M059J (cell line): Measurements from ENCODE around the gene APLF. TPM values are rescaled to one million over a fixed set of nuclear protein-coding genes. Genes with fewer than 3 reads are reported as not detected.
A peak's percentile ranks its signal among the peaks of the same experiment; 100 is the strongest.
"Not testable (repeated sequence)": the region's sequence is repeated elsewhere in the genome, so short reads cannot be mapped to it uniquely, and the experiment has no call there.

Source experiments
- DNase-seq: peaks from one replicate; pipeline ENCODE4 v3.0.0-alpha.2; 2012; ENCODE audit warnings: low read depth
- total RNA-seq: library from RNA; depleted of rRNA; stranded (reverse); fragments of >200 nt; shearing (Covaris generic); gene quantifications from 2 replicates; pipeline ENCODE4 v1.2.3, GENCODE V29; 2014

The APLF gene
- total RNA-seq, 1 experiment from 2014 or later: 2.6 TPM

DNA sequence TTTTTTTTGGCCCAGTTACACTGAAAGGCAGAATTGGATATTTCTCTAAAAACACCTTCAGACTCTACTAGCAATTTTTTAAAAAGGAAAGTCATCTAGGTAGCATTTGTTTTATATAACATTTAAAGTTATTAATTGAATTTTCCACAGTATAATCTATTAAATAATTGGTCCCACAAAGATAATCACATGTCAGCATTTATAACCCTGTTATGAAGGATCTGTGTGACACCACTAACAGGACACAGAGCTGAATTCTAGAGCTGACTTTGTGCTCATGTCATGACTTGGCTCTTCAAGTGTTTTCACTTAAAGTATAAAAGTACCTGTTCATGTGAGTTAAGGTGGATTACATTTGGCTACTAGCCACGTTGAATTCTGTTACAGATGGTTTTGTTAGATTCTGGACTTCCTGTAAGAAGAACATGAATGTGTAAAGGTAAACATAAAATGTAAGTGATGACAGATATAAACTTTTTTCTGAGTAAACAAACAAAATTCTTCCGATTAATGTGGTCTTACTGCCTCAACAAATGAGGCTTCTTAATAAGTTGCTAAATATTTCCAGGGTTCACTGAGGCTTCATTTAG is 106.9 kb downstream of the APLF start:
- no peak for DNase-seq

DNA sequence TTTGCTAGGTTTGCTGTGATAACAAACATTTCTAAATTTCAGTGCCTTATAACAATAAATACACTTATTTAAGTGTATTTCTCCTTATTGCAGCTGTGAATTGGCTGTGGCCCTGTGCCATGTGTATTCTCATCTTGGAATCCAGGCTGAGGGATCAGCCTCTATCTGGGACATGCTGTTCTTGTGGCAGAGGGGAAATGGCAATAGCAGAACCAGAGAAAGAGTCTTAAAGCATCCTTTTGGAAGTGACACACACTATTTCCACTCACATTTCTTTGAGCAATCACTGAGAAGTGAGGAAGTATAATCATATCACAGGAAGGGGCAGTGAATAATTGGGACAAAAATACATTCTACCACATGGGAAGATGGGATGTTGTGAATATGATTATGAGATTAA is 109.8 kb downstream of the APLF start:
- DNase-seq: no peak

DNA sequence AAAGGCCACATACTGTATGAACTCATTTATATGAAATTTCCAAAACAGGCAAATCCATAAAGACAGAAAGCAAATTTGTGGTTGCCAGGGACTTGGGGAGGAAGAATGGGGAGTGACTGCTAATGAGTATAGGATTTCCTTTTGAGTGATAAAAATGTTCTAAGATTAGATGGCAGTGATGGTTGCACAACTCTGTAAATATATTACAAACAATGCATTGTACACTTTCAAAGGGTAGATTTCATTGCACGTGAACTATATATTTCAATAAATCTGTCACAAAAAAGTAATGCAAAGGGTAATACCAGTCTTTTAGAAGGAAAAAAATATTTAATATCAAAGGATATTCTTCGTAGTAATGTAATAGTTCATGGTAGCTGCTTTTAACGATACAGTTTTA is 112.3 kb downstream of the APLF start:
- no peak for DNase-seq

DNA sequence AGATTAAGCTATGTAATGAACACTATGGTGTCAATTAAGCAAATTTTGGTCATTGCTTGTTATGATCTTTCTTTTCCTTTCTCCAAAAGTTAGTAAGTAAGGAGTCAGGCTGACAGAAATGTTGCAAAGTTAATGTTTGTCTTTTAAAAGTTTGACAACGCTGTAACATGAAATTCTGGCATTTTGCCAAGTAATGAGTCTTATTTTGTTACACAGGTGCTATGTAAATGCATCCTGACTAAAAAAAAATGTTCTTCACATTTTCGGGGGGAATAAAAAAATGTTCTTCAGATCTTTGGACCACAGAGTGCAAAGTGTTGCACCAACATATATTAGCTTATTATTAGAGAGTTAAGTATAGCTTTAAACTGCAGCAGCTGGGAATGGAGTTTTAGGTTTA is 121.2 kb downstream of the APLF start:
- DNase-seq: no peak

DNA sequence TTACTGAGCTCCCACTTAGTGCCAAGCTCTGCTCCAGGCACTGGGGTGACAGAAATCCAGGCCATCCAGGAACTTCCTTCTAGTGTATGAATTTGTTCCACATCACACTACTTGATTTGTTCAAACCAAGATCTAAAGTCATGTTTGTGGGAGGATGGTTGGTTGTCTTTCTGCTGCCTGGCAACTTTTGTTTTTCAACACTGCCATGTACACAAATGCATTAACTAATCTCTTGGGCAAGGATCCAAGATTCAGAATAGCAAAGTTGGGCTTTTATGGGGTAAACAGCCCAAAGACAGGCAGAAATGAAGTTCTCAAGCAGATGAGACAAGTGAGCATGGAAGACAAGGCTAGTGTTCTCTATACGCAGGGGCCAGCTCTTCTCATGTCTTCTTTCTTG is 122.6 kb downstream of the APLF start:
- DNase-seq: peak; percentile 7

DNA sequence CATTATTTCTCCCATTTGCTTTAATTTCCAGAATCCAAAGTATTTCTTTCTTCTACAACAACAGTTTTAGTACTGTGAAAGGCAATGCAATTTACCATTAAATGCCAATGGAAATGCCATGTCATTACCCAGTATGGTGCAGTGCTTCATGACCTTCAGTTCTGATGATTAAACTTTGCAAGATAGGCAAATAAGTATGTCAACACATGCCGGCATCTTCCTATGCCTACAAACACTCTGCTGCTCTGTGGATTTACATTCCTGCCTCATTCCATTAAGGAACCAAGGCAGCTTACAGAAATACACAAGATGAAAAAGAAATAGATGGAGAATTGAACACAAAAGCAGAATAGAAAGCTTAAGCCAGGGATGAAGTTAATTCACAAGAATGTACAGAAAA is 123.3 kb downstream of the APLF start:
- no peak for DNase-seq

DNA sequence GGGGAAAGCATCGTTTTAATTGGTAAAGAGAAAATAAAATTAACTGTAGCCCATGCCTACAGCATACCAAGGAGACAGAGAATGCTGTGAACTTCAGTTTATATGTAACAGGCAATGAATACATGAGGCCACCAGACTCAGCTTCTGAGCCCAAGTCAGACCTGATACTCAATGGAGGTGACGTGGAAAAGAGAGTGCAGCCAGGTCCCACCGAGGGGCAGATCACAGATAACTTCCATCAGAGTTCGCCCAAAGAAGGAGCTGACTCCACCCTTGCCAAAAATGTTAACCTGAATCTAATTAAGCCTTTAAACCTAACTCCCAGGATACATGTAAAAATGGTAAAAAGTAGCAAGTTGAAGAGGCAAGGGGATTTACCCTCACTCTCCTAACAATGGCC is 123.8 kb downstream of the APLF start:
- no peak for DNase-seq

DNA sequence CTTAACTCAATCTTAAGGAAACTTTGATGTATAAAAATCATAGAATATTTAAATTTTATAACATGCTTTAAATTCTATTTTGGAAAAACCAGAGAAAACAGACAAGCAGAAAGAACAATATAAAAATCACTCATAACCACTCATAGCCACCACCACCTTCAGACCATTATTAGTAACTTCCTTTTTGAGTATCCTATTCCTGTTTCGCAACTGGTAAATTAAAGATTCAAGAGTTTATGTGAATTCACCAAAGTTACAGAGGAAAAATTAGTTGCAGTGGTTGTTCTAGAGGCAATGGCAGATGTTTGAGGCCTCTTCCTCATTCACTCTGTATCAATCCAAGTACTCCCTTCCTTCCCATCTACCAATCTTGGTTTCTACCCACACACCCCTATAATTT is 126.7 kb downstream of the APLF start:
- no peak for DNase-seq

DNA sequence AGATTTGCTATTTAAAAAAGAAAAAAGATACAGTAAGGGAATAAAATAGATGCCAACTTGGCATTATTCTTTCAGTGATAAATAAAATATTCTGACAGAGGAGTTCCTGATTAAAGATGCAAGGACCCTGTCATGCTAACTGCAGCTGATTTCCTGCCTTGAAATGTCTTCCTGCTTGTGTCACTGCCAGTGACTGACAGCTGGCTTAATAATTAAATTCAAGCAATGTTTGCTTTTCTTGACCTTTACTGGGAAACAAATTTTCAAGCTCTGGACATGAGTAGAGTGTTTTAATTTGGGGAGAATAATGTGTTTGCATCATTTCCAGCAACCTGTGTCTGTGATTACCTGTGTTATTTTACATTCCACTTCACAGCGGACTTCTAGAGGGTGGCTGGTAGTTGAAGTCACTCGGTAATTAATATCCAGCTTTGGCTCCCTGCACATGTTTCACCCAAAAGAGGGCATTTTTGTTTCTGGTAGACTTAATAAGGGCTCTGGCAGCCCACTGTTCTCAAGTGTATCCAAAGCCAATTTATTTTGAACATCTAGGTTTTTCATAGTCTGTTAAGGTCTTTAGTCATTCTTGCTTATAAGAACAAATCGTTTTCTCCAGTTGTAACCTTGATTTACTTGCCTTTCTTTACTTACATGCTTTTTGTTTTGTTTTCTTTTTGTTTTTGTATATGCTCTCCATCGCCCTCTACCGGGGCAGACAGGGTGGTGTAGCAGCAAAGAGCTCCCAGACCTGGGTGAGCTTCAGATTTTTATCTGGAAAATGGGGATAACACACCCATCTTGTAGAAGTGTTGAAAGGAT is 127.5 kb downstream of the APLF start:
- DNase-seq: peak; percentile 41

DNA sequence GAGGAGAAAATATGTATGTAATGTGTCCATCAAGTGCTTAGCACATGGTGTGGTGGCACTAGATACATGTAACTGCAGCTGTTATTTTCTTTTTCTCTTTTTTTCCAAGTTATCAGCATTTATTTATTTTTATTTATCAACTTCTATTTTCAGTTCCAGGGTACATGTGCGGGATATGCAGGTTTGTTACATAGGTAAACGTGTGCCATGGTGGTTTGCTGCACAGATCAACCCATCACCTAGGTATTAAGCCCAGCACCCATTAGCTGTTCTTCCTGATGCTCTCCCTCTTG is 128.1 kb downstream of the APLF start:
- not testable (repeated sequence) for DNase-seq

DNA sequence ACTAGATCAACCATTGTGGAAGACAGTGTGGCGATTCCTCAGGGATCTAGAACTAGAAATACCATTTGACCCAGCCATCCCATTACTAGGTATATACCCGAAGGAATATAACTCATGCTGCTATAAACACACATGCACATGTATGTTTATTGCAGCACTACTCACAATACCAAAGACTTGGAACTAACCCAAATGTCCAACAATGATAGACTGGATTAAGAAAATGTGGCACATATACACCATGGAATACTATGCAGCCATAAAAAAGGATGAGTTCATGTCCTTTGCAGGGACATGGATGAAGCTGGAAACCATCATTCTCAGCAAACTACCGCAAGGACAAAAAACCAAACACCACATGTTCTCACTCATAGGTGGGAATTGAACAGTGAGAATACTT is 133.1 kb downstream of the APLF start:
- DNase-seq: not testable (repeated sequence)

DNA sequence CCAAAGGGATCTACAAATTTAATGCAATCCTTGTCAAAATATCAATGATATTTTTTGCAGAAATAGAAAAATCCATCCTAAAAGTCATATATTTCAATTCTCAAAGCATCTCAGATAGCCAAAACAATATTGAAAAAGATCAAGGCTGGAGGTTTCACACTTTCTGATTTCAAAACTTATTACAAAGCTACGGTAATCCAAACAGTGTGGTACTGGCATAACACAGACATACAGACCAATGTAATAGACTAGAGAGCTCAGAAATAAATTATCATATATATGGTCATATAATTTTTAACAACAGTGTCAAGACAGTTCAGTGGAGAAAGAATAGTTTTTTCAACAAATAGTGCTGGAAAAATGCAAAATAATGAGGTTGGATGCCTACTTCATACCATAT is 135.7 kb downstream of the APLF start:
- DNase-seq: no peak

DNA sequence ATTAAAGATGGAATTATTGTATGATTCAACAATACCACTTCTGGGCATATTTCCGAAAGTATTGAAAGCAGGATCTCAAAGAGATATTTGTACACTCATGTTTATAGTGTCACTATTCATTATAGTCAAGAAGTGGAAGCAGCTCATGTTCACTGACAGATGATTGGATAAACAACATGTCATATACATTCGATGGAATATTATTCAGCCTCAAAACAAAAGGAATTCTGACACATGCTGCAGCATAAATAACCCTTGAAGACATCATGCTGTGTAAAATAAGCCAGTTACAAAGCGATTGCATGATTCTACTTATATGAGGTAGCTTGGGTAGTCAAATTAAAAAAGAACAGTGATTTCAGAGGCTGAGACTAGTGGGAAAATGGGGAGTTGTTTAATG is 136.7 kb downstream of the APLF start:
- no peak for DNase-seq

DNA sequence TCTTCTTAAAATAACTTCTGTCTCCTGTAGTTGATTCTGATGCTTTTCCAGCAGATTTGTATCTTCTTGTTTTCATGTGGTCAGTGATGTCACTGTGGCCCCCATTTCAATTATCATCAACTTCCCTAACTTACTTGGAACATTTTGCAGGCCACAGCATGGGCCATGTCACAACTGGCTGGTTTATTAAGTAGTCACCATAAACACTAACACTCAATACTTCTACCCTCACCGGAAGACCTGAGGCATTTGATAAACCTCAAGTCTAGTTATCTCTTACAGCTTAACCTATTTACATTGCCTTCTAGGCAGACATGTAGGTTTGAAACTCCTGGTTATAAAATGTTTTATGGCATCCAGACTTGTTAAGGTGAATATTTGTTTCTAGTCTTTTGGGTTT is 138.6 kb downstream of the APLF start:
- DNase-seq: no peak

DNA sequence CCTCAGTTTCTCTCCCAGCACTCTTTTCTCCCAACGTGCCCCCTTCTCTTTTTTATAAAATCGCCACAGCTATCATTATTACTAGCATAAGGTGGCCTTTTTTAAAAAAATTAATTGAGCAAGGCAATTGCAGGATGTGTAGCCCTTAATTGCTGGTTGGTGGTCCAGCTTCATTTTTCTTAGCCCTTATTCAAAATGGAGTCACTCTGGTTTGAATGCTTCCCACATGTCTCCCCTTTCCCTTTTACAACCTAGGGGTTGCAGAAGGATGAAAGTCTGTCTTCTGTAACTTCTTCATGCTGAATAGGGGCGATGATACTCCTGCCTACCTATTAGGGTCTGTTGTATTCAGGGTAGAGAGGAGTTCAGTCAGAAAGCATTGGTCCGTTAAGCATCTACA is 139.4 kb downstream of the APLF start:
- no peak for DNase-seq

DNA sequence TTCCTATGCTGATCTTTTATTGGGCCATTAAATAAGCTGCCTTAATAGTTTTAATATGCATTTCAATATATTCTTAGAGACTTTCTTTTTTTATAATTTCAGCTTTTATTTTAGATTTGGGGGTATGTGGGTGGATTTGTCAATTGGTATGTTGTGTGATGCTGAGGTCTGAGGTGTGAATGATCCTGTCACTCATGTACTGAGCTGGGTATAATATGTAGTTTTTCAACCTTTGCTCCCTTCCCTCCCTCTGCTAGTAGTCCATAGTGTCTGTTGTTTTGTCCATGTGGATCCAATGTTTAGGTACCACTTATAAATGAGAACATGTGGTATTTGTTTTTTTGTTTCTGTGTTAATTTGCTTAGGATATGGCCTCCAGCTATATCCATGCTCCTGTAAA is 140.5 kb downstream of the APLF start:
- DNase-seq: no peak

DNA sequence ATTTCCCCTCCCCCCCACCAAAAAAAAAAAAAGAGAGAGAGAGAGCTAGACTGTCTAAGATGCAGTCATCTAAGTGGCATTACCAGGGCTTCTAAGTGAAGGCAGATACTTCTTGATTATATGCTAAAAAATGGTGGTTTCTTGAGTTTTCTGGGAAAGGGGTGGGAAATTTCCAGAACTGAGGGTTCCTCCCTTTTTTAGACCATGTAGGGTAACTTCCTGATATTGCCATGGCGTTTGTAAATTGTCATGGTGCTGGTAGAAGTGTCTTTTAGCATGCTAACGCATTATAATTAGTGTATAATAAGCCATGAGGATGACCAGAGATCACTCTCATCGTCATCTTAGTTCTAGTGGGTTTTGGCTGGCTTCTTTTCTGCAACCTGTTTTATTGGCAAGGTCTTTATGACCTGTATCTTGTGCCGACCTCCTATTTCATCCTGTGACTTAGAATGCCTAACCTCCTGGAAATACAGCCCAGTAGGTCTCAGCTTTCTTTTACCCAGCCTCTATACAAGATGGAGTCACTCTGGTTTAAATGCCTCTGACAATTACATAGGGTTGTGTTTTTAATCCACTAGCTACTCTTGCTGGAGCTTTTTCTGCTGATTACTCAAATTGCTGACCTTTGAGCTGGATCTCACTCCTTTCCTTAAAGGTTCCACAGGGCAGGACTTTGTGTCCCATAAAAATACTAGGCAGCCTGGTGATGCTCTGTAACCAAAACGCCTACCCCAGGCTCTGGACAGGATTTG is 145.6 kb downstream of the APLF start:
- no peak for DNase-seq

DNA sequence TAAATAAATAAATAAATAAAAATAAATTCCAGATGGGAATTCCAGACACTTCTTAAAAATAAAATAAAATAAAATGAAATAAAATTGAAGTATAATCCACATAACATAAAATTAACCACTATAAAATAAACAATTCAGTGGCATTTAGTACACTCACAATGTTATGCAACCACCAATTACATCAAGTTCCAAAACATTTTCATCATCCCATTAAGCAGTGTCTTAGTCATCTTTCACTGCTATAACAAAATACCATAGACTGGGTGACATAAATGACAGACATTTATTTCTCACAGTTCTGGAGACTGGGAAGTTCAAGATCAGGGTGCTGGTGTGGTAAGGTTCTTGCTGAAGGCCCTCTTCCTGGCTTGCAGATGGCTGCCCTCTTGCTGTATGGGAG is 153.4 kb downstream of the APLF start:
- peak; percentile 11 for DNase-seq

DNA sequence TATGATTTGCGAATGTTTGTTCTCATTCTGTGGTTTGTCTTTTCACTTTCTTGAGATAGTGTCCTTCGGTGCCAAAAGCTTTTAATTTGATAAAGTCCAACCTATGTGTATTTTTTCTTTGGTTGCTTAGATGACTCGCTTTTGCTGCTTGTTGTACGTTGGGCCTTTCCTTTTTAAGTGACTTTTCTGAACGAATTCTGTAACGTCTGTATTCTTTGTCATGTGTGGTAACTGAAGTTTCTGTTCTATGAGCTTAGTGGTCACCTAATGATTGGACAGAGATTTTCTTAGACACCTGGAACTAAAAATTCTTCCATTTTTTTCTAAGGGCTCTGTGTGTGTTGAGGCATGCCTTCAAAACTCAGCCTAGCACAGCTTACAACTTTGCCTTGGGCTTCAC is 156.4 kb downstream of the APLF start:
- no peak for DNase-seq

DNA sequence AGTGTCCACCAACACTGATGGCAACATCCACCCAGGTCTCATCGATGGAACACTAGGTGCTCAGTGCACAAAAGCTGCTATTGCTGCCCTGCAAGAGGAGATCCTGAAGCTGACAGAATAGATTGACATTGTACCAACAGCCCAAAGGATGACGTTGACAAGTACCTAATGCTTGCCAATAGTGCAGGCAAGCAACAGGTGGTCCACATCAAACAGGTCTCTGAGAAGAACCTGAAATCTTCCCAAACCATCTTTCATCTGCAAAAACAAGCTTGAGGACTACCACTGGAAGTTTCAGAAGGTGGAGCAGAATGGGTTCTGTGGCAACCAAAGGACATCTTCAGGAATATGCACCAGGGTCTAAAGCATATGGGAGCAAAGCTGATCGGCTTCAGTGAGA is 160.2 kb downstream of the APLF start:
- DNase-seq: no peak
